GF-D8 (cell line): Measurements from ENCODE around the gene UCK1.

Experiments
- DNase-seq: peaks from one replicate; lab custom pipeline; 2025; lab: John Stamatoyannopoulos, UW

The UCK1 gene

GRCh38 chr9:131496844-131497405 lies 34.1 kb downstream of the UCK1 start:
- no peak for DNase-seq

- DNase-seq: no peak
These were observed 35.3 kb downstream of the UCK1 start for GRCh38 chr9:131495785-131496184.

- DNase-seq: no peak
These were observed 36.7 kb downstream of the UCK1 start for GRCh38 chr9:131494296-131494870.

GRCh38 chr9:131492070-131492469 lies 39.0 kb downstream of the UCK1 start:
- DNase-seq: no peak

DNA sequence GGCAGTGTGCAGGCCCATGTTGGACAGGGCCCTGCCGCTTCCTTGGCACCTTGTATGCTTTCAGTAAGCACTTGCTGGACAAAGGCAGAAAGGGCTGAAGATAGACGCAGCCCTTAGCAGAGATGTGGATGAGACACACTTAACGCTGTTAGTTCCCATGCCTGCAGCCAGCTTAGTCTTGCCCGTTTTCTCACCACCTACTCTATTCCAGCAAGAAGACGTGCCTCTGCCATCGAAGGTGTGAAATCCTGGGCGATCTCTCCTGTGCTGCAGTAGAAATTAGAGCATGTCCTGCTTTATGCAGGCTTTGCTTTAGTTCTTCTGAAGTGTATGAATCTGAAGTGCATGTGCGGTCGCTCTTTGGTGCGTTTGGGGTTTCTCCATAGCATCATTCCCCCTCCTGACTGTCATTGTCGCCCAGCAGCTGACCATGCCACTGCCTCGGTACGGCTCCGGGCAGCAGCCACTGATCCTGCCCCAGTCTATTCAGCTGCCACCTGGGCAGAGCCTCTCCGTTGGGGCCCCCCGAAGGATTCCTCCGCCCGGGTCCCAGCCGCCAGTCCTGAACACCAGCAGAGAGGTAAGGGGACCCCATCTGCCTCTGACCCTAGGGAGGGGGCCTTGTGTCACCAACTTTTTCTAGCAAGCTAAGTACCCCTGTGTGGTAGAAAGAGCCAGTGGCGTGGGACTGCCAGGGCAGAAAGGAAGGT lies 39.9 kb downstream of the UCK1 start:
- no peak for DNase-seq

- DNase-seq: no peak
These were observed 40.5 kb downstream of the UCK1 start for GRCh38 chr9:131490514-131490913.

- DNase-seq: no peak
These were observed 43.4 kb downstream of the UCK1 start for GRCh38 chr9:131487621-131488031.

GRCh38 chr9:131487001-131487400 lies 44.1 kb downstream of the UCK1 start:
- DNase-seq: no peak

- no peak for DNase-seq
These were observed 45.2 kb downstream of the UCK1 start for GRCh38 chr9:131485728-131486422.

- no peak for DNase-seq
These were observed 45.9 kb downstream of the UCK1 start for GRCh38 chr9:131485206-131485605.

GRCh38 chr9:131484560-131485185 lies 46.4 kb downstream of the UCK1 start:
- DNase-seq: no peak

DNA sequence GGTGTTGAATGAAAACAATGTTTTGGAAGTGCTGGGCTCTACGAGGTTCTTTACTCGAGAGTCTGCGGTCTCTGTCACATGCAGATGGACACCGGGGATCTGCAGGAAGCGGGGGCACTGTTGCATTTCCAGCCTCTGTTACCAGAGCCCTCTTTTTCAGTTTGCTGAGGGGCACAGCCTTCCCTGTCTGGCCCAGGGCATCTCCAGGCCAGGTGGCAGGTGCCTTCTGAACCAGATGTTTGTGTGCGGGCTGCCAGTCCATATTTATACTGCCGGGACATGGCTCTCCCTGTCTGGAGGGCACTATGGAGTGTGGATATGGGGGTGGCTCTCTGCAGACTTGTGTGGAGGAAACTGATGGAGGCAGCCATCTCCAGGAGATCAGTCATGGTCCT lies 47.0 kb downstream of the UCK1 start:
- DNase-seq: no peak

- no peak for DNase-seq
These were observed 47.6 kb downstream of the UCK1 start for GRCh38 chr9:131483319-131484050.

DNA sequence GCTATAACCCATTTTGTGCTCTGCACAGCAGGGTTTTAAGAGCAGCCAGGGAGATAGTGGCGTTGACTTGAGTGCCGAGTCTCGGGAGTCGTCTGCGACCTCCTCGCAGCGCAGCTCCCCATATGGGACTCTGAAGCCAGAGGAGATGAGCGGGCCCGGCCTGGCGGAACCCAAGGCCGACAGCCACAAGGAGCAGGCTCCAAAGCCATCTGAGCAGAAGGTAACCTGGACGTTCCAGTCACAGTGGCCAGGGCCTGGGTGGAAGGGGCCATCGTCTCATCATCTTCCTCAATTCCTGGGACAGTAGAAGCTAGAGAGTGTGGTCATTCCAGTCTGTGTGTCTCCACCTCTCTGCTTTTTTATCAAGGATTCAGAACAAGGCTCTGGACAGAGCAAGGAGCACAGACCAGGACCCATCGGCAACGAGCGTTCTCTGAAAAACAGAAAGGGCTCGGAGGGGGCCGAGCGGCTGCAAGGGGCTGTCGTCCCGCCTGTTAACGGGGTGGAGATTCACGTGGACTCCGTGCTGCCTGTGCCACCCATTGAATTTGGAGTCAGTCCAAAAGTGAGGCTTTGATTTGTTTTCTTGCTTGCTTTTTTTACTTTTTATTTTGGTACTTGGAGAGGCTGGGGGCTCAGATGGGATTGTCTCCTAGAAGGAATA lies 48.6 kb downstream of the UCK1 start:
- no peak for DNase-seq

DNA sequence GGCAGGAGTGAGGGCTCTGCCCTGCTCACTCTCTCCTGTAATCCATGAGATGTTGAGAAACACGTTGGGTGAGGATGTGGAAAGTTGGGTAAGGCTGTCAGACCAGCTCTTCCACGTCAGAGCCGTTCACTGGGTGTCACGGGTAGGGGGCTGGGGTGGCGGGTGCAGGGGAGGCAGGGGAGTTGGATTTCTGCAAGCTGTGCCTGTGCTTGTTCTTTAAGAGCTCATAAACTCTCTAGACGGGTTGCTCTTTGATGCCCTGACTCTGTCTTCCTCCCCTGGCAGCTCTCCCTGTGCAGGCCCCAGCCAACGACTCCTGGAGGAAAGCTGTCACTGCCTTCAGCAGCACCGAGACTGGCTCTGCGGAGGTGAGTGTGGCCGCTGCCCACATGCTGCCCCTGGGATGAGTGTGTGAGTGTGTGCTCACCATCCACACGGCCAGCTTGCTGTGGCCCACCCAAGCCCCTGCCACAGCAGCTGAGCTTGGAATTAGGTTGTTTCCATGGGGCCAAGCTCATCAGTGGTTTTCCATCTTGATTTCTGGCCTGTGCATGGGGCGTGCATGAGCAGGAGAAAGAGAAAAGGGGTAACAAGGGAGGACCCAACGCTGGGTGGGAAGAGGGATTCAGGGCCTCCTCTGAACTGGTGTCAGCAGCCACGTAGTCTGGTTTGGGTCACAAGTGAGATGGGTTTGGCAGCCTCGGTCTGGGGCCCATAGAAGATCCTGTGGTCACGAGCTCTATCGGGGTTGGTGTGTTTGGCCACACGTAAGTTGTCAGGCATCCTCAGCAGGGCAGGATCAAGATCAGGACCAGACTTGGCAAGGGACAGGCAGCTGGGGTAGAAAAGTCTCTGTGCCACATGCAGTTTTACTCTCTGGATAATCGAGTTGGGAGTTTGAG lies 49.4 kb downstream of the UCK1 start:
- DNase-seq: no peak

GRCh38 chr9:131480258-131480657 lies 50.8 kb downstream of the UCK1 start:
- DNase-seq: no peak

GRCh38 chr9:131478911-131479310 lies 52.2 kb downstream of the UCK1 start:
- DNase-seq: no peak

DNA sequence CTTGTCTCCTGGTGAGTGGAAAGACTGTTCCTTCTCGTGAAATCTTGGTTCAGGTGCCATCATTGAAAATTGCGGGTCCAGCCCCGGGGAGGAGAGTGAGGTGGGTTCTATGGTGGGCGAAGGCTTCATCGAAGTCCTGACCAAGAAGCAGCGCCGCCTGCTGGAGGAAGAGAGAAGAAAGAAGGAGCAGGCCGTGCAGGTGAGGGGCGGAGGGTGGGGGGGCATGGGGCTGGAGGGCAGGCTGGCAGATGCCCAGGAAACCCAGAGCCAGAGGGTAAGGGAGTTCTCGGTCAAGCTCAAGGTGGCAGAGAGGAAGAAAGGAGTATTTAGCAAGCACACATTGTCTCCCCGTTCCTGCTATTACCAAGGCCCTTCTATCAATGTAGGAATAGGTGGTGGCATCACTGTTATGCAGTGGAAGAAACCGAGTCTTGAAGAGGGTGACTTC lies 52.6 kb downstream of the UCK1 start:
- no peak for DNase-seq

- DNase-seq: no peak
These were observed 53.1 kb downstream of the UCK1 start for GRCh38 chr9:131477816-131478419.

DNA sequence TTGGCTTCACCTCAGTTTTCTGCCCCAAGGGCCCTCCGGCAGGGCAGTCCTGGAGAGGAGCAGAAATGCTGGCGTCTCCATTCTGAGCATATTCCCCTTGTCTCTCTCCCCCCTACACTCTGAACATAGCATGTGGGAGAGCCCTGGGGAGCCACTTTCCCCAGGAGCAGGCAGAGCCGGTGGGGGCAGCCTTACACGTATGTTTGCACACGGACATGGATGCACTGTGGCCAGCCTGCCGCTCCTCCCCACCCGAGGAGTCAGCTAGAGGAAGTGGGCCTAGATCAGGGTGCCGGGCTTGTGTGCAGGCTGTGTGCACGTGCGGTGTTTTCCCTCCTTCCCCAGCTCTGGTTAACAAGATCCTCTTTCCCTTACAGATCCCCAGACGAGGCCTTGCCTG lies 53.7 kb downstream of the UCK1 start:
- DNase-seq: no peak
